K562 (cell line): ENCODE results near the gene MICAL2. TPM values are rescaled to one million over a fixed set of nuclear protein-coding genes. Genes with fewer than 3 reads are reported as not detected.
A peak's percentile ranks its signal among the peaks of the same experiment; 100 is the strongest.

Experiments used
- ARHGAP35 ChIP-seq: fragments of 450-650 bp; IDR thresholded peaks from 2 replicates; pipeline ENCODE4 v1.6.1; 2018; ENCODE audit not compliant: partially characterized antibody
- CTBP1 ChIP-seq: fragments of 450-650 bp; IDR thresholded peaks from 2 replicates; pipeline ENCODE4 v1.6.1; 2016; ENCODE audit warnings: borderline replicate concordance
- EHMT2 ChIP-seq: fragments of 450-650 bp; IDR thresholded peaks from 2 replicates; pipeline ENCODE4 v1.6.1; 2018; ENCODE audit warnings: antibody characterized with exemption
- ELF2 ChIP-seq: fragments of 250-450 bp; sonication (Bioruptor Pico); IDR thresholded peaks from 2 replicates; pipeline ENCODE4 v1.5.0; 2021; ENCODE audit warnings: mild to moderate bottlenecking
- EP300 ChIP-seq: IDR thresholded peaks from 2 replicates; pipeline ENCODE4 v1.6.1; 2012; ENCODE audit warnings: low read length, improper control_type of control experiment
- ESRRA ChIP-seq: fragments of 450-650 bp; IDR thresholded peaks from 2 replicates; pipeline ENCODE4 v1.6.1; 2014; ENCODE audit warnings: low read depth, mild to moderate bottlenecking, moderate library complexity, borderline replicate concordance
- FOXP1 ChIP-seq: sonication (generic); formaldehyde crosslinking; IDR thresholded peaks from 2 replicates; pipeline ENCODE4 v1.8.0; 2022; ENCODE audit warnings: mild to moderate bottlenecking, missing genetic modification reagents
- GATA2 ChIP-seq: sonication (generic); formaldehyde crosslinking; IDR thresholded peaks from 2 replicates; pipeline ENCODE4 v1.4.0; 2020; ENCODE audit warnings: mild to moderate bottlenecking, missing genetic modification reagents
- HDAC8 ChIP-seq: fragments of 450-650 bp; IDR thresholded peaks from 2 replicates; pipeline ENCODE4 v1.6.1; 2016; ENCODE audit warnings: mild to moderate bottlenecking, missing genetic modification characterization, moderate library complexity, missing compliant biosample characterization
- HNRNPUL1 ChIP-seq: fragments of 200-400 bp; formaldehyde crosslinking; IDR thresholded peaks from 2 replicates; pipeline ENCODE4 v1.6.1; 2017; ENCODE audit warnings: low read length
- KAT7 ChIP-seq: sonication (generic); formaldehyde crosslinking; IDR thresholded peaks from 2 replicates; pipeline ENCODE4 v1.8.0; 2022; ENCODE audit warnings: missing genetic modification reagents, mild to moderate bottlenecking, borderline replicate concordance
- KDM2B ChIP-seq: fragments of 250-450 bp; sonication (Bioruptor Pico); IDR thresholded peaks from 2 replicates; pipeline ENCODE4 v1.8.0; 2021; ENCODE audit warnings: mild to moderate bottlenecking, moderate library complexity
- L3MBTL2 ChIP-seq: fragments of 450-650 bp; IDR thresholded peaks from 2 replicates; pipeline ENCODE4 v1.6.1; 2016; ENCODE audit warnings: mild to moderate bottlenecking, moderate library complexity
- LEF1 ChIP-seq: fragments of 450-650 bp; IDR thresholded peaks from 2 replicates; pipeline ENCODE4 v1.6.1; 2016; ENCODE audit warnings: mild to moderate bottlenecking
- MAFG ChIP-seq: fragments of 450-650 bp; conservative IDR thresholded peaks from 2 replicates; pipeline ENCODE4 v1.6.1; 2016; ENCODE audit warnings: missing genetic modification characterization, missing compliant biosample characterization
- MEF2A ChIP-seq: IDR thresholded peaks from 2 replicates; pipeline ENCODE4 v1.6.1; 2011; ENCODE audit warnings: low read depth, mild to moderate bottlenecking, low read length, moderate library complexity; ENCODE audit not compliant: control insufficient read depth
- MEF2D ChIP-seq: conservative IDR thresholded peaks from 2 replicates; pipeline ENCODE4 v1.6.1; 2016; ENCODE audit warnings: low read depth, missing genetic modification characterization, missing compliant biosample characterization
- MEIS2 ChIP-seq: fragments of 450-650 bp; IDR thresholded peaks from 2 replicates; pipeline ENCODE4 v1.6.1; 2014; ENCODE audit warnings: mild to moderate bottlenecking; ENCODE audit not compliant: partially characterized antibody
- NCOA1 ChIP-seq: fragments of 450-650 bp; IDR thresholded peaks from 2 replicates; pipeline ENCODE4 v1.6.1; 2016; ENCODE audit warnings: low read depth
- POLR3A ChIP-seq: IDR thresholded peaks from 2 replicates; pipeline ENCODE4 v1.6.1; 2011; ENCODE audit warnings: borderline replicate concordance, mild to moderate bottlenecking, moderate library complexity; ENCODE audit not compliant: insufficient read length, insufficient read depth; ENCODE audit errors: extremely low read depth
- RAD21 ChIP-seq, 2 experiments: fragments of 250-450 bp in 1 of 2; fragments of 450-650 bp in 1 of 2; sonication (Bioruptor Pico) in 1 of 2; formaldehyde crosslinking in 1 of 2; IDR thresholded peaks in 1 of 2; conservative IDR thresholded peaks in 1 of 2; 2 replicates each; pipeline versions ENCODE4 v1.4.0 to v1.8.0; 2020 to 2022; ENCODE audit warnings: mild to moderate bottlenecking in 2 of 2, moderate library complexity in 1 of 2
- RBM25 ChIP-seq: fragments of 200-400 bp; formaldehyde crosslinking; IDR thresholded peaks from 2 replicates; pipeline ENCODE4 v1.6.1; 2018; ENCODE audit warnings: low read length, low read depth, moderate library complexity; ENCODE audit not compliant: severe bottlenecking
- SAFB2 ChIP-seq: fragments of 200-400 bp; formaldehyde crosslinking; IDR thresholded peaks from 2 replicates; pipeline ENCODE4 v1.6.1; 2018; ENCODE audit warnings: borderline replicate concordance, low read length, low read depth, moderate library complexity; ENCODE audit not compliant: severe bottlenecking
- TEAD2 ChIP-seq: fragments of 450-650 bp; IDR thresholded peaks from 2 replicates; pipeline ENCODE4 v1.6.1; 2016; ENCODE audit warnings: missing genetic modification characterization, control low read depth, missing compliant biosample characterization
- XRCC3 ChIP-seq: fragments of 450-650 bp; IDR thresholded peaks from 2 replicates; pipeline ENCODE4 v1.6.1; 2017; ENCODE audit warnings: mild to moderate bottlenecking, moderate library complexity
- ZBTB7A ChIP-seq: IDR thresholded peaks from 2 replicates; pipeline ENCODE4 v1.6.1; 2011; ENCODE audit warnings: low read depth, mild to moderate bottlenecking, low read length, moderate library complexity, borderline replicate concordance; ENCODE audit not compliant: control insufficient read depth
- ZC3H8 ChIP-seq: fragments of 450-650 bp; IDR thresholded peaks from 2 replicates; pipeline ENCODE4 v1.6.1; 2017
- polyA plus RNA-seq, 8 experiments: library from polyadenylated mRNA; depleted of rRNA in 4 of 8; stranded (reverse) in 5 of 8; unstranded in 3 of 8; fragments of >200 nt; fragmentation: Nextera tagmentation in 2 of 8; fragmentation: Illumina TruSeq in 1 of 8; extraction: Ambion mirVana in 2 of 8; extraction: Trizol in 1 of 8; gene quantifications; 2 replicates each; pipeline versions ENCODE4 v1.2.1 to v1.2.3, GENCODE V29; 2011 to 2014; ENCODE audit warnings: inconsistent platforms in 1 of 8, missing spikeins in 1 of 8
- total RNA-seq, 7 experiments: library from RNA; depleted of rRNA in 6 of 7; stranded (reverse); fragments of >200 nt in 6 of 7; fragmentation: Illumina TruSeq in 2 of 7; extraction: Trizol in 2 of 7; gene quantifications; 2 replicates each; pipeline versions ENCODE4 v1.2.1 to v1.2.3, GENCODE V29; 2011 to 2021; ENCODE audit warnings: low replicate concordance in 1 of 7
- TF ChIP-seq, protein P1 (sequence below): sonication (generic); formaldehyde crosslinking; IDR thresholded peaks from 2 replicates; pipeline ENCODE4 v1.8.0; 2022; ENCODE audit warnings: mild to moderate bottlenecking, missing genetic modification reagents
- TF ChIP-seq, protein P2 (sequence below), 2 experiments: fragments of 450-650 bp; IDR thresholded peaks; 2 replicates each; pipeline ENCODE4 v1.6.1; 2016

The MICAL2 gene
- total and polyA plus RNA-seq, 9 of the 15 experiments (the other 6 are each of a cell fraction or from before 2014, with no cell fraction given), result 4.7 to 64.2 (median 33.6) TPM

DNA sequence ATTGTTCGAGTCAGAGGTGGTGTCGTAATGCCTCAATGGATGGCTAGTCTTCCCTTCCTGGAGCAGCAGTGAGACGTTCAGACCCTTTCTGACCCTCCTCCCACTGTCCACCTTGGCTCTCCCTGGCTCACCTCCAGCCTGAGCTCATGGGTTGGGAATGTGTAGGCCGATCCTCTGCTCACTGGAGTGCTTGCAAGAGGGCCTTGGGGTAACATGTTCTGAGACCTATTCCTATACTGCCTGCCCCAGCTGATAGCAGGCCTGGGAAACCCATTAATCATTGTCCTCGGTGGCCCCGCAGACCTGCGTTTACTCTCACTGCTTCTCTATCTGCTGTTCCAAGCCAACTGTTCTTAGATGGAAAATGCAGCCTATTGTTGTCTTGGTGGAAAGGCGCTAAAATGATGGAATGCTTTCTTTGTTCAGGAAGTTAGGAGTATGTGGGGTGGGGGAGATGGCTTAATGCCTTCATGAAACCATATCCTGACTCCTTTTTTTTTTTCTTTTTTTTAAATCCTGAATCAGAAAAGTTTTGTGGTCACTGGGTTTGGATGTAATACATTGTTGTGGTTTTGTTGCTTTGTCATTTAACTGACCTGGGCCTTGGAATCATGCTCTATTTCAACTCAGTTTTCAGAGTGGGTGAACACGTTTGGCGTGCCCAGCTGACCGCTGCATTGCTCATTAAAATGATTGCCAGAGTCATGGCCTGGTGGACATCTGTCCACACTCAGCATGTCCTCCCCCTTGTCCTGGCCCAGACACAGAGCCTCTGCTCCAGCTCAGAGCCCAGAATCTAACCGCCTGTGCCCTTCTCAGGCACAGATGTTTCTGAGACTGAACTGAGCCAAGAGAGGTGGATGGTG, 72.5 kb downstream of the MICAL2 start (continued):
- no peak for TF ChIP-seq RBM25
- TF ChIP-seq HDAC8 (tag), result no peak
- TF ChIP-seq KDM2B, result no peak
- TF ChIP-seq XRCC3, result no peak
- no peak for TF ChIP-seq ZC3H8
- no peak for TF ChIP-seq ARHGAP35
- TF ChIP-seq EHMT2, result peak; percentile 64
- peak; percentile 40; the same call in 1 of the 2 replicates for TF ChIP-seq ZBTB7A
- no peak for TF ChIP-seq ELF2
- peak; percentile 69 for TF ChIP-seq GATA2 (CRISPR knock-in tag)
- TF ChIP-seq, protein P1, sequence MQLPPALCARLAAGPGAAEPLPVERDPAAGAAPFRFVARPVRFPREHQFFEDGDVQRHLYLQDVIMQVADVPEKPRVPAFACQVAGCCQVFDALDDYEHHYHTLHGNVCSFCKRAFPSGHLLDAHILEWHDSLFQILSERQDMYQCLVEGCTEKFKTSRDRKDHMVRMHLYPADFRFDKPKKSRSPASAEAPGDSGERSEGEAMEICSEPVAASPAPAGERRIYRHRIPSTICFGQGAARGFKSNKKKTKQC, result no peak; the same call in 1 of the 2 replicates
- no peak for TF ChIP-seq TEAD2 (tag)
- no peak for TF ChIP-seq SAFB2
- TF ChIP-seq POLR3A, result no peak
- TF ChIP-seq RAD21 (CRISPR knock-in tag; conservative IDR thresholded peaks at IDR 0.05 in 1 of 2, IDR thresholded peaks at IDR 0.05 in 1 of 2), result peak in 1 of 2 experiments; percentile 22; a peak in 1 of 4 replicates
- peak; percentile 65; the same call in 1 of the 2 replicates for TF ChIP-seq MEF2D (tag)
- TF ChIP-seq L3MBTL2, result 0 out of 2 replicates have a peak, but pooled peaks have one; percentile 42
- TF ChIP-seq CTBP1, result peak; percentile 92
- TF ChIP-seq FOXP1, result 0 out of 2 replicates have a peak, but pooled peaks have one; percentile 55
- no peak for TF ChIP-seq HNRNPUL1
- TF ChIP-seq KAT7, result 0 out of 2 replicates have a peak, but pooled peaks have one; percentile 66
- peak; percentile 100 for TF ChIP-seq MEIS2
- TF ChIP-seq, protein P2, sequence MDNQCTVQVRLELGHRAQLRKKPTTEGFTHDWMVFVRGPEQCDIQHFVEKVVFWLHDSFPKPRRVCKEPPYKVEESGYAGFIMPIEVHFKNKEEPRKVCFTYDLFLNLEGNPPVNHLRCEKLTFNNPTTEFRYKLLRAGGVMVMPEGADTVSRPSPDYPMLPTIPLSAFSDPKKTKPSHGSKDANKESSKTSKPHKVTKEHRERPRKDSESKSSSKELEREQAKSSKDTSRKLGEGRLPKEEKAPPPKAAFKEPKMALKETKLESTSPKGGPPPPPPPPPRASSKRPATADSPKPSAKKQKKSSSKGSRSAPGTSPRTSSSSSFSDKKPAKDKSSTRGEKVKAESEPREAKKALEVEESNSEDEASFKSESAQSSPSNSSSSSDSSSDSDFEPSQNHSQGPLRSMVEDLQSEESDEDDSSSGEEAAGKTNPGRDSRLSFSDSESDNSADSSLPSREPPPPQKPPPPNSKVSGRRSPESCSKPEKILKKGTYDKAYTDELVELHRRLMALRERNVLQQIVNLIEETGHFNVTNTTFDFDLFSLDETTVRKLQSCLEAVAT (IDR thresholded peaks at IDR 0.05), result peak in 1 of 2 experiments; percentile 74; a peak in 1 of 4 replicates
- TF ChIP-seq NCOA1, result no peak; the same call in 1 of the 2 replicates
- peak; percentile 76 for TF ChIP-seq EP300
- TF ChIP-seq ESRRA, result peak; percentile 37; the same call in 1 of the 2 replicates
- no peak for TF ChIP-seq MEF2A
- peak; percentile 9; the same call in 1 of the 2 replicates for TF ChIP-seq MAFG (tag)
- peak; percentile 80 for TF ChIP-seq LEF1
